Fibroblast of the aortic adventitia (primary cell): ENCODE data around the gene EED. TPM values are rescaled to one million over a fixed set of nuclear protein-coding genes. Genes with fewer than 3 reads are reported as not detected.

Source experiments
- DNase-seq: peaks from one replicate; pipeline ENCODE4 v3.0.0-alpha.2; 2010; ENCODE audit warnings: low read depth
- H3K4me3 ChIP-seq: 2 replicates; pipeline ENCODE4 v1.5.1; 2011; ENCODE audit warnings: low read depth, mild to moderate bottlenecking, control low read depth, low read length, moderate library complexity
- total RNA-seq: library from RNA; depleted of rRNA; stranded (reverse); fragments of >200 nt; gene quantifications from 2 replicates; pipeline ENCODE4 v1.2.3, GENCODE V29; 2012; ENCODE audit warnings: low replicate concordance
- TF ChIP-seq, protein P1 (sequence below): IDR thresholded peaks from 2 replicates; pipeline ENCODE4 v1.5.1; 2011; ENCODE audit warnings: mild to moderate bottlenecking, low read length, control low read depth, inconsistent platforms; ENCODE audit not compliant: insufficient read depth

EED gene
- total RNA-seq, 1 donor = 24.7 TPM

DNA sequence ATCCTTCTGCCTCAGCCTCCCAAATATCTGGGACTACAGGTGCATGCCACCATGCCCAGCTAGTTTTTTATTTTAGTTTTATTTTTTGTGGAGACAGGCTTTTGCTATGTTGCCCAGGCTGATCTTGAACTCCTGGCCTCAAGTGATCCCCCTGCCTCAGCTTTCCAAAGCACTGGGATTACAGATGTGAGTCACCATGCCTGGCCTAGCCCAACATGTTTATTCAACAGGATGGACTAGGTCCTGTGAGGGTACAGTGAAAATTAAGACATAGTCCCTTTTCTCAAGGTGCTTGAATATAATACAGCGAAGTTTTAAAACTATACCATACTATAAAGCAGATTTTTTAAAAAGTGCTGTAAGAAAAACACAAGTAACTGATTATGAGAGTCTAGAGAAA lies 45.2 kb upstream of the EED start:
- TF ChIP-seq, protein P1, sequence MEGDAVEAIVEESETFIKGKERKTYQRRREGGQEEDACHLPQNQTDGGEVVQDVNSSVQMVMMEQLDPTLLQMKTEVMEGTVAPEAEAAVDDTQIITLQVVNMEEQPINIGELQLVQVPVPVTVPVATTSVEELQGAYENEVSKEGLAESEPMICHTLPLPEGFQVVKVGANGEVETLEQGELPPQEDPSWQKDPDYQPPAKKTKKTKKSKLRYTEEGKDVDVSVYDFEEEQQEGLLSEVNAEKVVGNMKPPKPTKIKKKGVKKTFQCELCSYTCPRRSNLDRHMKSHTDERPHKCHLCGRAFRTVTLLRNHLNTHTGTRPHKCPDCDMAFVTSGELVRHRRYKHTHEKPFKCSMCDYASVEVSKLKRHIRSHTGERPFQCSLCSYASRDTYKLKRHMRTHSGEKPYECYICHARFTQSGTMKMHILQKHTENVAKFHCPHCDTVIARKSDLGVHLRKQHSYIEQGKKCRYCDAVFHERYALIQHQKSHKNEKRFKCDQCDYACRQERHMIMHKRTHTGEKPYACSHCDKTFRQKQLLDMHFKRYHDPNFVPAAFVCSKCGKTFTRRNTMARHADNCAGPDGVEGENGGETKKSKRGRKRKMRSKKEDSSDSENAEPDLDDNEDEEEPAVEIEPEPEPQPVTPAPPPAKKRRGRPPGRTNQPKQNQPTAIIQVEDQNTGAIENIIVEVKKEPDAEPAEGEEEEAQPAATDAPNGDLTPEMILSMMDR = no peak
- no peak overlapping the region for H3K4me3 ChIP-seq
- DNase-seq = no peak

DNA sequence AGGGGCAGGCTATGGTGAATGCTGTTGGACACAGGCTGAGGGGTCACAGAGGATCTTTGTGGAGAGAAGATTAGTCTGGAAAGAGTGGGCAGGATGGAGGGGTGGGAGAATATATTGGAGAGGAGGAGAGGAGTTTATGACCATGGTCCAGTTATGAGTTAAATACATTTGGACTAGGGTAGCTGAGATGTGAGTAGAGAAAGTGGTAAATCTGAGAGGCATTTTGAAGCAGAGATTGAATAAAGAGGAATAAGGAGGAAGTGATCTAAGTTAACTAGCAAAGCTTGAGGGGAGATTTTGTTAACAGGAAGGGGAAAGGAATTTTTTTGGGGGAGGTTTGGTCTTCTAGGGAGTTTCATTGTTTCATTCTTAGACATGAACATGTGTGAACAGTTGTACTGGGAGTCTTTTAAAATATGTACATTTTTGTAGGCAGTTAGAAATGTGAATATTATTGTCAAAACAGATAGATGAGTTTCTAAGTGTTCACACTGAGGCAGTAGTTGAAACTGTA lies 43.1 kb upstream of the EED start:
- no peak for DNase-seq
- H3K4me3 ChIP-seq = no peak overlapping the region
- TF ChIP-seq, protein P1 = no peak

DNA sequence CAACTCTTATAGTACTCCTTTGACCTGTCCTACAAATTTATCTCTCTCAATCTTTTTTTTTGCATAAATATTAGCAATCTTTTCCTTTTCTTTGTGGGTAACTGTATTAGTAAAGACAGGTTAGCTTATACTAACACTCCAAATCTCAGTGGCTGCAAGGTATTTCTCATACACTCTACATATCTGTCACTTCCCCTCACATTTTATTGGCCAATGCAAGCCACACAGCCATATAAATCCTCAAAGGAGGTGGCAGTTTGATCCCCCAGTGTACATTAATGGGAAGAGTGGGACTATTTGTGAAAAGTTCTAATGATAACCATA lies 42.6 kb upstream of the EED start:
- no peak overlapping the region for H3K4me3 ChIP-seq
- TF ChIP-seq, protein P1 = no peak
- DNase-seq = no peak

DNA sequence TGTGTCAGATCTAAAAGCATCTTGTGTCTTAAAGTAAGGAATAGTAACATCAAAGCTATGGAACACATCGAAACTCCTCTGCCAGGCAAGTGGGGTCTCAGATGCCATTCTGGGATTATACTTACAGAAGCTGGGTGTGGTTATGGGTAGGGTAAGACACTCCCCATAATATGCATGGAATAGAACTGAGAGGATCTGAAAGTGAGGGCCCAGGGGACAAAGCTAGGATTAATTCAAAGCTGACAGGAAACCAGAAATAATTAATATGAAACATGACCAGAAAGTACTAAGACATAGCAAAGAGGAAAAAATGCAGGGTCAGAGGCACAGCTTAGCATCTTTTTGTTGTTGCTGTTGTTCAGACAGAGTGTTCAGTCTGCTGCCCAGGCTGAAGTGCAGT lies 40.2 kb upstream of the EED start:
- H3K4me3 ChIP-seq = no peak overlapping the region
- TF ChIP-seq, protein P1 = no peak
- DNase-seq = no peak

DNA sequence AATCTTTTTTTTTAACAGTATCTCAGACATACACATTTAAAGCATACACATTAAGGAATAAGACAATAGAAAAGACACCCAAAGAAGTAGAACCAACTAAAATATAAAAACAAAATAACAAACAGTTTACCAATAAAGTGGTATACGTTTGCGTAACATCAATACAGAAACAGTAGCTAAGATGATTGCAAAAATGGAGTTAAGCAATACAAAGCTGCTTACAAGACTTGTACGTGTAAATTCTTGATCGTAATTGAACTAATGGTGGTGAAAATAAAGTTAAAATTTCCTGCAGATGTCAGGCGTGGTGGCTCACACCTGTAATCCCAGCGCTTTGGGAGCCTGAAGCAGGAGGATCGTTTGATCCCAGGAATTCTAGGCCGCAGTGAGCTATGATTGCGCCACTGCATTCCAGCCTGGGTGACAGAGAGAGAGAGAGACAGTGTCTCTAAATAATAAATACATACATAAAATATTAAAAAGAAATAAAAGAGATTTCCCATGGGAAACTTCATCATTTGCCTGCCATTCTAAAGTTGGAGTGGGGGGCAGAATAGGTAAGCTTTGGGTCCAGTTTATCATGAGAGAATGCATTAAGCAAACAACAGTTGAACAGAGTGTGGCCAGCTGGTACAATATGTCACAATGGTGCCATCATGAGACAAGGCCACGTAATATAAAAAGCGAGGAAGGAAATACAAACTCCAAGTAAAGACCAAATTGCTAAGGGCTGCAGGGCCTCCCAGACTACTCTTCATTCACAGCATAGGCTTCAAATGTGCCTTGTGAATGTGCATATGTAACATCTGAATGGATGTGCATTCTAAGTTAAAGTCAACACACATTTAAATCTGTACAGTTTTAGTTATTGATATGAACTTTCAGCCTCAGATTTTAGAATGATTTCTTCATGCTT lies 38.9 kb upstream of the EED start:
- no peak overlapping the region for H3K4me3 ChIP-seq
- TF ChIP-seq, protein P1 = no peak
- DNase-seq = no peak

DNA sequence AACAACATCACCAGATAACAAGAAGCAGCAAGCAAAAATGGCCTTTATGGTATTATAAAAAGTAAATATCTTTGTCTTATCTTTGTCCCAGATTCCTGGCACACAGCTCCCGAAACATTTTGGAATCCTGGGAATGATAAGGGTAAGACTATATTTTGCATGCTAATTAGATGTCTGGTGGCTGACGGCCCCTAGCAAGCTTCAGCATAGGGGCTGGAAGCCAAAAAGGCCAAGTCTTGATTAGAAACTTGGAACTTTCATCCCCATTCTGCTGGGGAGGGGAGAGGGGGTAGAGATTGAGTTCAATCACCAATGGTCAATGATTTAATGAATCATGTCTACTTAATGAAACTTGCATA lies 38.2 kb upstream of the EED start:
- H3K4me3 ChIP-seq = no peak overlapping the region
- TF ChIP-seq, protein P1 = no peak
- DNase-seq = no peak
